ENCODE data around the gene HEMK1.

- TF ChIP-seq, protein P1, sequence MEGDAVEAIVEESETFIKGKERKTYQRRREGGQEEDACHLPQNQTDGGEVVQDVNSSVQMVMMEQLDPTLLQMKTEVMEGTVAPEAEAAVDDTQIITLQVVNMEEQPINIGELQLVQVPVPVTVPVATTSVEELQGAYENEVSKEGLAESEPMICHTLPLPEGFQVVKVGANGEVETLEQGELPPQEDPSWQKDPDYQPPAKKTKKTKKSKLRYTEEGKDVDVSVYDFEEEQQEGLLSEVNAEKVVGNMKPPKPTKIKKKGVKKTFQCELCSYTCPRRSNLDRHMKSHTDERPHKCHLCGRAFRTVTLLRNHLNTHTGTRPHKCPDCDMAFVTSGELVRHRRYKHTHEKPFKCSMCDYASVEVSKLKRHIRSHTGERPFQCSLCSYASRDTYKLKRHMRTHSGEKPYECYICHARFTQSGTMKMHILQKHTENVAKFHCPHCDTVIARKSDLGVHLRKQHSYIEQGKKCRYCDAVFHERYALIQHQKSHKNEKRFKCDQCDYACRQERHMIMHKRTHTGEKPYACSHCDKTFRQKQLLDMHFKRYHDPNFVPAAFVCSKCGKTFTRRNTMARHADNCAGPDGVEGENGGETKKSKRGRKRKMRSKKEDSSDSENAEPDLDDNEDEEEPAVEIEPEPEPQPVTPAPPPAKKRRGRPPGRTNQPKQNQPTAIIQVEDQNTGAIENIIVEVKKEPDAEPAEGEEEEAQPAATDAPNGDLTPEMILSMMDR (conservative IDR thresholded peaks at IDR 0.05; ENCODE audit: low read depth, low read length): no peak
- TF ChIP-seq EZH2phosphoT487 (IDR thresholded peaks at IDR 0.05; ENCODE audit: borderline replicate concordance, low read length) (no peak), EZH2 (IDR thresholded peaks at IDR 0.05; ENCODE audit: low read length, unreplicated experiment) (no peak)
Observed at GRCh38 chr3:50523279-50523811, 46.0 kb upstream of the HEMK1 start.
